ENCODE results near the gene PIK3CA.
"Not testable (repeated sequence)": the region's sequence is repeated elsewhere in the genome, so short reads cannot be mapped to it uniquely, and the experiment has no call there.

DNA sequence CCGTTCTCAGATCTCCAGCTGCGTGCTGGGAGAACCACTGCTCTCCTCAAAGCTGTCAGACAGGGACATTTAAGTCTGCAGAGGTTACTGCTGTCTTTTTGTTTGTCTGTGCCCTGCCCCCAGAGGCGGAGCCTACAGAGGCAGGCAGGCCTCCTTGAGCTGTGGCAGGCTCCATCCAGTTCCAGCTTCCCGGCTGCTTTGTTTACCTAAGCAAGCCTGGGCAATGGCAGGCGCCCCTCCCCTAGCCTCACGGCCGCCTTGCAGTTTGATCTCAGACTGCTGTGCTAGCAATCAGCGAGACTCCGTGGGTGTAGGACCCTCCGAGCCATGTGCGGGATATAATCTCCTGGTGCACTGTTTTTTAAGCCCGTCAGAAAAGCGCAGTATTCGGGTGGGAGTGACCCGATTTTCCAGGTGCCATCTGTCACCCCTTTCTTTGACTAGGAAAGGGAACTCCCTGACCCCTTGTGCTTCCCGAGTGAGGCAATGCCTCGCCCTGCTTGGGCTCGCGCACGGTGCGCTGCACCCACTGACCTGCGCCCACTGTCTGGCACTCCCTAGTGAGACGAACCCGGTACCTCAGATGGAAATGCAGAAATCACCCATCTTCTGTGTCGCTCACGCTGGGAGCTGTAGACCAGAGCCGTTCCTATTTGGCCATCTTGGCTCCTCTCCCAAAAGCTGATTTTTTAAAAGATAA, 15.8 kb upstream of the PIK3CA start:
- TF ChIP-seq YY1 (IDR thresholded peaks at IDR 0.05; ENCODE audit: insufficient read depth, insufficient read length); SUZ12 (IDR thresholded peaks at IDR 0.05; ENCODE audit: extremely low read depth, insufficient read depth, insufficient read length); ZNF274 (IDR thresholded peaks at IDR 0.05; ENCODE audit: low read depth, low read length): not testable (repeated sequence)

Data from NT2/D1 (cell line).